ENCODE data around the gene RNF126.
A peak's percentile ranks its signal among the peaks of the same experiment; 100 is the strongest.

Gene RNF126

GRCh38 chr19:618247-618619, 44.8 kb downstream of the RNF126 start:
- no peak for DNase-seq (ENCODE audit: low spot score)
- no peak for TF ChIP-seq CTCF (IDR thresholded peaks at IDR 0.05)
- no peak overlapping the region for H3K4me3 ChIP-seq

GRCh38 chr19:617551-618246, 45.3 kb downstream of the RNF126 start:
- no peak overlapping the region for H3K4me3 ChIP-seq
- no peak overlapping the region for H3K27ac ChIP-seq
- TF ChIP-seq CTCF (IDR thresholded peaks at IDR 0.05), result no peak
- no peak for DNase-seq (ENCODE audit: low spot score)

More at GRCh38 chr19:618247-618619, 44.8 kb downstream of the RNF126 start:
- H3K27ac ChIP-seq, result no peak overlapping the region

- no peak for TF ChIP-seq CTCF (IDR thresholded peaks at IDR 0.05)
- Histone ChIP-seq H3K27ac (no peak overlapping the region), H3K4me3 (peak overlapping the region; percentile 58)
- no peak for DNase-seq (ENCODE audit: low spot score)
Measured at GRCh38 chr19:616747-617526, 46.1 kb downstream of the RNF126 start.

GRCh38 chr19:616062-616700, 46.8 kb downstream of the RNF126 start:
- Histone ChIP-seq H3K27ac (no peak overlapping the region), H3K4me3 (peak overlapping the region; percentile 58)
- TF ChIP-seq CTCF (IDR thresholded peaks at IDR 0.05), result no peak
- DNase-seq (ENCODE audit: low spot score), result no peak

- TF ChIP-seq CTCF (IDR thresholded peaks at IDR 0.05), result no peak
- Histone ChIP-seq H3K4me3 (peak overlapping the region; percentile 58), H3K27ac (no peak overlapping the region)
- DNase-seq (ENCODE audit: low spot score), result no peak
Measured at GRCh38 chr19:615619-616018, 47.4 kb downstream of the RNF126 start.

- no peak for TF ChIP-seq CTCF (IDR thresholded peaks at IDR 0.05)
- no peak for DNase-seq (ENCODE audit: low spot score)
- H3K4me3 ChIP-seq, result no peak overlapping the region
- no peak overlapping the region for H3K27ac ChIP-seq
Measured at GRCh38 chr19:613732-614567, 49.1 kb downstream of the RNF126 start.
